ENCODE measurements around the gene CIROP.

CIROP gene

GRCh38 chr14:23089498-23090253, 15.1 kb downstream of the CIROP start:
- in situ Hi-C loops (cut with MboI; ENCODE audit: low pct_unique_long_range_greater_than_20kb, low sequenced_read_pairs, unreplicated experiment) = no loop called here
- no peak for DNase-seq (ENCODE audit: low spot score)
- TF ChIP-seq CTCF (IDR thresholded peaks at IDR 0.05; ENCODE audit: extremely low read depth, insufficient read depth, missing control alignments) = no peak

- no peak for DNase-seq (ENCODE audit: low spot score)
- in situ Hi-C loops (cut with MboI; ENCODE audit: low pct_unique_long_range_greater_than_20kb, low sequenced_read_pairs, unreplicated experiment) = no loop called here
- TF ChIP-seq CTCF (IDR thresholded peaks at IDR 0.05; ENCODE audit: extremely low read depth, insufficient read depth, missing control alignments) = no peak
These were observed 18.2 kb downstream of the CIROP start for GRCh38 chr14:23086565-23086964.

- no peak for DNase-seq (ENCODE audit: low spot score)
- in situ Hi-C loops (cut with MboI; ENCODE audit: low pct_unique_long_range_greater_than_20kb, low sequenced_read_pairs, unreplicated experiment) = no loop called here
- no peak for TF ChIP-seq CTCF (IDR thresholded peaks at IDR 0.05; ENCODE audit: extremely low read depth, insufficient read depth, missing control alignments)
These were observed 19.3 kb downstream of the CIROP start for GRCh38 chr14:23085458-23085857.

DNA sequence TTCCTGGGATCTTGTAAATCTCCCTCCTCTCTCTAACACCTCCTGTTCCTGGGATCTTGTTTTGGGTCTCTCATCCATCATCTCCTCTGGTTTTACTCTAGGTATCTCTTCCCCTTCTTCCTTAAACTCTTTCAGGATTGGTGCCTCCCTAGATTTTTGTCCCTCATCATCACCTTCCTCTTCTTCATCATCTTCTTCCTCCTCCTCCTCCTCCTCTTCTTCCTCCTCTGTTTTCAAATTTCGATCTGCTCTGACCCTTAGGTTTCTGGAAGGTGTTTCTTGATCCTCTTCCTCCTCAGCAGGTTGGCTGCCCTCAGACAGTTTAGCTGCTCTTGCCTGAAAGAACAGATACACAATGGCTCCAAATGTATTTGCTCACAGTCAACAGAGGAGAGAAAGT, 24.3 kb downstream of the CIROP start:
- no peak for TF ChIP-seq CTCF (IDR thresholded peaks at IDR 0.05; ENCODE audit: extremely low read depth, insufficient read depth, missing control alignments)
- in situ Hi-C loops (cut with MboI; ENCODE audit: low pct_unique_long_range_greater_than_20kb, low sequenced_read_pairs, unreplicated experiment) = no loop called here
- DNase-seq (ENCODE audit: low spot score) = no peak

DNA sequence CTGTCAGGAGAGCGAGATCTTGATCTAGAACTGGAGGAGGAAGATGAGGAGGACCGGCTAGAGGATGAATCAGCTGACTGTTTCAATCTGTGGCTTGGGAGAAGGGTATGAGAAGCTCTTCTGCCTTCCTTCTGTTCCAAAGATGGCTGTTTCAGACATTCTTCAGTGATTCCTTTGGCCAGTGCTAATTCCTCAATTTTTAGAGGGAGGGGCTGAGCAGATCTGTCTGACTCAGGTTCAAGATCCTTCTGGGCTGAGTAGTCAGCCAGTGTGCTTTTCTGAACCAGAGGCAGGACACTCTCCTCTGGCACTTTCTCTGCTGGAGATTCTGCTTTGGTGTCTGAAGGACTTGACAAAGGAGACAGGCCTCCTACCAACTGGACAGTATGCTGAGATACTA, 25.1 kb downstream of the CIROP start:
- TF ChIP-seq CTCF (IDR thresholded peaks at IDR 0.05; ENCODE audit: extremely low read depth, insufficient read depth, missing control alignments) = no peak
- in situ Hi-C loops (cut with MboI; ENCODE audit: low pct_unique_long_range_greater_than_20kb, low sequenced_read_pairs, unreplicated experiment) = no loop called here
- no peak for DNase-seq (ENCODE audit: low spot score)

- TF ChIP-seq CTCF (IDR thresholded peaks at IDR 0.05; ENCODE audit: extremely low read depth, insufficient read depth, missing control alignments) = no peak
- in situ Hi-C loops (cut with MboI; ENCODE audit: low pct_unique_long_range_greater_than_20kb, low sequenced_read_pairs, unreplicated experiment) = no loop called here
- no peak for DNase-seq (ENCODE audit: low spot score)
These were observed 26.1 kb downstream of the CIROP start for GRCh38 chr14:23078692-23079116.

Measured in GM13977 (cell line).